Measurements from ENCODE around the gene GDI2. TPM values are rescaled to one million over a fixed set of nuclear protein-coding genes. Genes with fewer than 3 reads are reported as not detected.

Gene GDI2
- total and polyA plus RNA-seq, 9 of the 15 experiments (the other 6 are each of a cell fraction or from before 2014, with no cell fraction given): 262 to 424 (median 287) TPM

DNA sequence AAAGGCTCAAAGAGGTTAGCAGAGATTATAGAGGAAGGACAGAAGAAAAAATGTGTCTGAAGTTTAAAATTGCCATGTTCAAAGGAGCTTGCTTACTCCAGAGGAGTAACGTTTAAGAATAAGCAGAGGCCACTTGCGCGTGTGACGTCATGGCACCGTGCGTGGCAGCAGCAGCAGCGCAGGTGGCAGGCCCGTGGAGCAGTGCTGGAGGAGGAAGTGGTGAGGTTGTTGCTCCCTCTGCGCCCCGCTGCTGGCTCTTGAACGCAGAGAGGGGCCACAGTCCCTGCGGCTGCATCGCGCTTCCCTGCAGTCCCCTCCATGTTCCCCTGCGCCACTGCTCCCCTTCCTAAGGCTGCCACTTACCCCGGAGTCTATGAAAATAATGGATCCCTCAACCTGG lies 37.5 kb downstream of the GDI2 start:
- CTCF ChIA-PET (ENCODE audit: low intra/inter-chr PET ratio): no interaction called here
- Histone ChIP-seq H2AFZ (ENCODE audit: low read depth, low read length) (no peak overlapping the region), H3K9ac (ENCODE audit: insufficient read depth in 1 of 2, low read depth in 2 of 2, low read length in 2 of 2) (0 out of 4 replicates have a peak overlapping the region, but pooled peaks of 1 of the 2 experiments have one; percentile 73), H3K4me2 (ENCODE audit: insufficient read depth, low read length) (no peak overlapping the region), H3K36me3 (ENCODE audit: control insufficient read depth, insufficient read depth, low read length) (peaks cover 88% of the 10 kb centered on the region), H3K9me1 (ENCODE audit: control insufficient read depth, insufficient read depth, low read length) (no peaks in the 10 kb centered on the region), H4K20me1 (replicated peaks; ENCODE audit: control insufficient read depth, insufficient read depth, low read length) (peaks cover 12% of the 10 kb centered on the region), H3K9me3 (replicated peaks; ENCODE audit: control insufficient read depth, insufficient read depth, low read depth, low read length) (no peaks in the 10 kb centered on the region), H3K27ac (ENCODE audit: extremely low read depth, low read depth, low read length) (no peak overlapping the region), H3K4me3 (no peak overlapping the region), H3K27me3 (ENCODE audit: control insufficient read depth in 2 of 2, insufficient read depth in 2 of 2, low read length in 2 of 2) (no peaks in the 10 kb centered on the region), H3K79me2 (ENCODE audit: control insufficient read depth, insufficient read depth, low read length) (peaks cover 87% of the 10 kb centered on the region), H3K4me1 (replicated peaks in 1 of 2; ENCODE audit: control insufficient read depth in 2 of 2, insufficient read depth in 2 of 2, low read length in 2 of 2) (peaks cover 0 to 4% of the 10 kb centered on the region in 2 experiments; a peak in 2 of 5 replicates)
- DNase-seq (ENCODE audit: extremely low read depth in 1 of 4, low spot score in 3 of 4) (no peak), ATAC-seq (no peak), FAIRE-seq (no peak)
- in situ Hi-C loops (cut with MboI): no loop called here
- no TSS peak for BruUV-seq (replicated peaks)
- peak; percentile 38 for TF ChIP-seq RBM22 (IDR thresholded peaks at IDR 0.05; ENCODE audit: low read depth, low read length, poor library complexity, severe bottlenecking)
- TF ChIP-seq, protein P1, sequence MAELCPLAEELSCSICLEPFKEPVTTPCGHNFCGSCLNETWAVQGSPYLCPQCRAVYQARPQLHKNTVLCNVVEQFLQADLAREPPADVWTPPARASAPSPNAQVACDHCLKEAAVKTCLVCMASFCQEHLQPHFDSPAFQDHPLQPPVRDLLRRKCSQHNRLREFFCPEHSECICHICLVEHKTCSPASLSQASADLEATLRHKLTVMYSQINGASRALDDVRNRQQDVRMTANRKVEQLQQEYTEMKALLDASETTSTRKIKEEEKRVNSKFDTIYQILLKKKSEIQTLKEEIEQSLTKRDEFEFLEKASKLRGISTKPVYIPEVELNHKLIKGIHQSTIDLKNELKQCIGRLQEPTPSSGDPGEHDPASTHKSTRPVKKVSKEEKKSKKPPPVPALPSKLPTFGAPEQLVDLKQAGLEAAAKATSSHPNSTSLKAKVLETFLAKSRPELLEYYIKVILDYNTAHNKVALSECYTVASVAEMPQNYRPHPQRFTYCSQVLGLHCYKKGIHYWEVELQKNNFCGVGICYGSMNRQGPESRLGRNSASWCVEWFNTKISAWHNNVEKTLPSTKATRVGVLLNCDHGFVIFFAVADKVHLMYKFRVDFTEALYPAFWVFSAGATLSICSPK (IDR thresholded peaks at IDR 0.05; ENCODE audit: borderline replicate concordance): no peak
- intact Hi-C loops (cut with micrococcal nuclease): no loop called here
- WGBS (ENCODE audit: insufficient coverage, low coverage, missing lambda C conversion rate): 93% methylated on average over 14 of the region's 16 CpGs
- POLR2A ChIA-PET: no interaction called here

DNA sequence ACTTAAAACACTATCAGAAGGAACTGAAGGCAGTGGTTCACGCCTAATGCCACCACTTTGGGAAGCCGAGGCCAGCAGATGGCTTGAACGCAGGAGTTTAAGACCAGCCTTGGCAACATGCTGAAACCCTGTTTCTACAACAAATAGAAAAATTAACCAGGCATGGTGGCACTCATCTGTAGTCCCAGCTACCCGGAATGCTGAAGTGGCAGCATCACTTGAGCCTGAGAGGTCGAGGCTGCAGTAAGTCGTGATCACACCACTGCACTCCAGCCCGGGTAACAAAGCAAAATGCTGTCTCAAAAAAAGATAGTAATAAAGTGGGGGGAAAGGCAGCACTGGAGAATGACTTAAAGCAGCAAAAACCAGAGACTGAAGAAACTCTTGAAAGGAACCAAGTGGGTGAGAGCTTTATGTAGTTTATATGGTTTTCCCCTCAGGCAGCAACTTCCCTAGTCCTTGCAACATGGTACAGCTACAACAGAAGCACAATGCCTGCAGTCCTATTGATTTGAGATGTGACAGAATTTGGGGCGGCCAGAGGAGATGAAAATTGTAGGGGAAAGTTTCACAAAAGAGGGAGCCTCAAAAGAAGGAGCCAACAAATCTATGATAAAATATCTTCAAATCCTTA lies 38.1 kb downstream of the GDI2 start:
- no TSS peak for BruUV-seq (replicated peaks)
- POLR2A ChIA-PET: interaction anchor here (1.0 kb wide), 1 partner anchor 36 kb away, joined by 3 read pairs; no protein-coding TSS in a partner anchor
- 92% methylated on average over 8 of the region's 8 CpGs for WGBS (ENCODE audit: insufficient coverage, low coverage, missing lambda C conversion rate)
- Histone ChIP-seq H3K4me1 (replicated peaks in 1 of 2; ENCODE audit: control insufficient read depth in 2 of 2, insufficient read depth in 2 of 2, low read length in 2 of 2) (peaks cover 0 to 4% of the 10 kb centered on the region in 2 experiments; a peak in 2 of 5 replicates), H3K27me3 (ENCODE audit: control insufficient read depth in 2 of 2, insufficient read depth in 2 of 2, low read length in 2 of 2) (no peaks in the 10 kb centered on the region), H3K36me3 (ENCODE audit: control insufficient read depth, insufficient read depth, low read length) (peaks cover 82% of the 10 kb centered on the region), H3K79me2 (ENCODE audit: control insufficient read depth, insufficient read depth, low read length) (peaks cover 81% of the 10 kb centered on the region), H2AFZ (ENCODE audit: low read depth, low read length) (no peak overlapping the region), H3K9ac (ENCODE audit: insufficient read depth in 1 of 2, low read depth in 2 of 2, low read length in 2 of 2) (no peak overlapping the region), H3K4me2 (ENCODE audit: insufficient read depth, low read length) (no peak overlapping the region), H3K27ac (ENCODE audit: extremely low read depth, low read depth, low read length) (no peak overlapping the region), H3K9me3 (replicated peaks; ENCODE audit: control insufficient read depth, insufficient read depth, low read depth, low read length) (no peaks in the 10 kb centered on the region), H3K4me3 (no peak overlapping the region), H4K20me1 (replicated peaks; ENCODE audit: control insufficient read depth, insufficient read depth, low read length) (peaks cover 12% of the 10 kb centered on the region), H3K9me1 (ENCODE audit: control insufficient read depth, insufficient read depth, low read length) (no peaks in the 10 kb centered on the region)
- CTCF ChIA-PET (ENCODE audit: low intra/inter-chr PET ratio): no interaction called here
- FAIRE-seq: no peak
- intact Hi-C loops (cut with micrococcal nuclease) (no loop called here), in situ Hi-C loops (cut with MboI) (no loop called here)
- DNase-seq (ENCODE audit: extremely low read depth in 1 of 4, low spot score in 3 of 4): no peak
- no peak for ATAC-seq
- TF ChIP-seq FOXJ3 (CRISPR knock-in tag; IDR thresholded peaks at IDR 0.05): no peak

Measured in K562 (cell line).